ENCODE data around the gene RTN1.
A peak's percentile ranks its signal among the peaks of the same experiment; 100 is the strongest.

RTN1 gene

GRCh38 chr14:59690426-59690825 lies 180.2 kb downstream of the RTN1 start:
- H3K4me3 ChIP-seq (ENCODE audit: low read depth, low read length): no peak overlapping the region

GRCh38 chr14:59688224-59689170 lies 182.1 kb downstream of the RTN1 start:
- H3K4me3 ChIP-seq (ENCODE audit: low read depth, low read length): no peak overlapping the region
- peak; percentile 83 for TF ChIP-seq CTCF (IDR thresholded peaks at IDR 0.05; ENCODE audit: borderline replicate concordance, insufficient read depth, low read depth, low read length)

More at GRCh38 chr14:59690426-59690825, 180.2 kb downstream of the RTN1 start:
- no peak for TF ChIP-seq CTCF (IDR thresholded peaks at IDR 0.05; ENCODE audit: borderline replicate concordance, insufficient read depth, low read depth, low read length)

GRCh38 chr14:59687663-59688062 lies 182.9 kb downstream of the RTN1 start:
- TF ChIP-seq CTCF (IDR thresholded peaks at IDR 0.05; ENCODE audit: borderline replicate concordance, insufficient read depth, low read depth, low read length): no peak
- no peak overlapping the region for H3K4me3 ChIP-seq (ENCODE audit: low read depth, low read length)

GRCh38 chr14:59679872-59680271 lies 190.7 kb downstream of the RTN1 start:
- H3K4me3 ChIP-seq (ENCODE audit: low read depth, low read length): no peak overlapping the region
- TF ChIP-seq CTCF (IDR thresholded peaks at IDR 0.05; ENCODE audit: borderline replicate concordance, insufficient read depth, low read depth, low read length): no peak

- TF ChIP-seq CTCF (IDR thresholded peaks at IDR 0.05; ENCODE audit: borderline replicate concordance, insufficient read depth, low read depth, low read length): no peak
- no peak overlapping the region for H3K4me3 ChIP-seq (ENCODE audit: low read depth, low read length)
Measured at GRCh38 chr14:59678352-59678751, 192.2 kb downstream of the RTN1 start.

- H3K4me3 ChIP-seq (ENCODE audit: low read depth, low read length): no peak overlapping the region
- no peak for TF ChIP-seq CTCF (IDR thresholded peaks at IDR 0.05; ENCODE audit: borderline replicate concordance, insufficient read depth, low read depth, low read length)
Measured at GRCh38 chr14:59677771-59678231, 192.8 kb downstream of the RTN1 start.

- H3K4me3 ChIP-seq (ENCODE audit: low read depth, low read length): no peak overlapping the region
- TF ChIP-seq CTCF (IDR thresholded peaks at IDR 0.05; ENCODE audit: borderline replicate concordance, insufficient read depth, low read depth, low read length): no peak
Measured at GRCh38 chr14:59675394-59675793, 195.2 kb downstream of the RTN1 start.
